Midbrain (tissue), 1 donor: ENCODE measurements around the gene USP31.
A peak's percentile ranks its signal among the peaks of the same experiment; 100 is the strongest.
"Not testable (repeated sequence)": the region's sequence is repeated elsewhere in the genome, so short reads cannot be mapped to it uniquely, and the experiment has no call there.

Experiments used
- DNase-seq: peaks from one replicate; lab custom pipeline; 2025; lab: John Stamatoyannopoulos, UW

Gene USP31

DNA sequence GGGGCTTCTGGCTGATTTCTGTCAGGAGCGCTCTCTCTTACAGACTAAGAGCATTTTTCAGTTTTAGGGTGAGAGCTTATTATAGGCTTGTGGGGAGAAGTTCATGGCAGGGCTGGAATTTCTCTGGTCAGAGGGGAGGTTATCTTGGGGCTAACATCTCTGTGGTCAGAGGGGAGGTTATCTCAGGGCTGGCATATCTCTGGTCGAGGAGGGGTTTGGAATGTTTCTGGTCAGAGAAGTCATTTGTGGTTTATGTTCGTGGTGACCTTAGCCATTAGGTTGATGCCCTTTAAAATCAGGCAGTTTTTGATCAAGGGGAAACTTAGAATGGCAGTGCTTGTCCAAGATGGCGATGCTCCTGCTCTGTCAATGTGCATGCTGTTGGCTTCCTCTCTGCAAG, 10.8 kb upstream of the USP31 start:
- no peak for DNase-seq

DNA sequence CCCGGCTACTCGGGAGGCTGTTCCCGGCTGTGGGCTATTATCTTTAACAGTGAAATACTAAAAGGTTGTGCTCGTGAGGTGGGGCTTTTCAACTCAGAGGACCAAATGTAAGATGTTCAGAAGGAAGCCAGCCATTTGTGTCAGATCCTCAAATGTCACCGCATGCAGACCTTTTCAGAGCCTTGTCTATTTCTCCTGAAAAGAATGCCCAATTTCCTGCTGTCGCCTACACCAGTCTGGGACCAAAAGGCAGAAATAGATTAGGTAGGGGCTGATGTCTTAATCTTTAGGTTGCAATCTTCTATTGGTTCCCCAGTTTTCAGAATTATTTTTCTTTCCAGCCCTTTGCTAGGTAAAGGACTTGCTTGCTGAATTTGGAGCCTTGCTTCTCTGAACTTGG, 8.9 kb upstream of the USP31 start:
- no peak for DNase-seq

GRCh38 chr16:23156946-23157460, 7.8 kb upstream of the USP31 start:
- DNase-seq: no peak

GRCh38 chr16:23156110-23156509, 6.9 kb upstream of the USP31 start:
- DNase-seq: no peak

GRCh38 chr16:23155445-23156049, 6.3 kb upstream of the USP31 start:
- no peak for DNase-seq

GRCh38 chr16:23152386-23153178, 3.3 kb upstream of the USP31 start:
- no peak for DNase-seq

DNA sequence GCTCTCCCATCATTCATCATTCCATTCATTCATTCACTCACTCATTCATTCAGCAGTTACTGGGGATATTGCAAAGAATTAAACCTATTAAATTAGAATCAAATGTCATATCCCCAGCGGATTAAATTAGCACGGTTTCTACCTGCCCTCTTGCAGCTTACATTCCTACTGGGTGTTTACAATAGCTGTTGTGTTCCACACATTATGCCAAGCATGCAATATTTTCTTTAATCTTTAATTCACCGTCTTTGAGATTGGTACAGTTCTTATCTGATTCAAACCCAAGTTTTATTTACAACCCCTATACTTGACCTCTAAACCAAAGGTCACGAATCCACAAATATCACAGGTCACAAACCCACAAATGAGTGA, 727 bp upstream of the USP31 start:
- DNase-seq: no peak

DNA sequence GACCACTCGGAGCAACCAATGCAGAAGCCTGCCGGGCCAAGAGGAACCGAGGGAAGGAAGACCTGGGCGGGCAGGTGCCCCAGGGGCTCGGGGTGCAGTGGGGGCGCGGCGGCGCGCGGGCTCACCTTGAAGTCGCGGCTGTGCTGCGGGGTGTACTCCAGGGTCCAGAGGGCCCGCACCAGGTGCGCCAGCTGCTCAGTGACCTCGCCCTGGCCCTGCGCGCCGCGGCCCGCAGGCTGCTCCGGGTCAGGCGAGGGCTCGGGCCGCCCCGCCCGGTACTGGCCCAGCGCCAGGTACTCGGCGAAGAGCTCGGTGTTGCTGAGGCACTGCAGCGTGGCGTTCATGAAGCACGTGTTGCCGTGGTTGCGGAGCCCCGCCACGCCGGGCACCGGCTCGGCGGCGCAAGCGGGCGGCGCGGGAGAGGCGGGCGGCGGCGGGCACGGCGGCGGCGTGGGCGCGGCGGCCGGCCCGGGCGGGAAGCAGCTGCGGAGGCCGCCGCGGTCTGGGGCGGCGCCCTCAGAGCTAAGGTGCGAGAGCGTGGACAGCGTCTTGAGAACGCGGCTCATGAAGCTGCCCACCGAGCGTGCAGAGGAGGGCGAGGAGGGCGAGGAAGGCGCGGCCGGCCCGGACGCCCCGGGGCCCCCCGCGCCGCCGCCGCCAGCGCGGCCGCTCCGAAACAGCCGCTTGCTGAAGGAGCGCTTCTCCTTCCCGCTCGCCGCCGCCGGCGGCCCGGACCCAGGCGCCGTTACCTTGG, 562 bp downstream of the USP31 start:
- peak; percentile 49 for DNase-seq

- DNase-seq: no peak
These were observed 1.1 kb downstream of the USP31 start for GRCh38 chr16:23148166-23148512.

- DNase-seq: no peak
These were observed 1.6 kb downstream of the USP31 start for GRCh38 chr16:23147666-23148065.

- DNase-seq: no peak
These were observed 2.2 kb downstream of the USP31 start for GRCh38 chr16:23146877-23147601.

DNA sequence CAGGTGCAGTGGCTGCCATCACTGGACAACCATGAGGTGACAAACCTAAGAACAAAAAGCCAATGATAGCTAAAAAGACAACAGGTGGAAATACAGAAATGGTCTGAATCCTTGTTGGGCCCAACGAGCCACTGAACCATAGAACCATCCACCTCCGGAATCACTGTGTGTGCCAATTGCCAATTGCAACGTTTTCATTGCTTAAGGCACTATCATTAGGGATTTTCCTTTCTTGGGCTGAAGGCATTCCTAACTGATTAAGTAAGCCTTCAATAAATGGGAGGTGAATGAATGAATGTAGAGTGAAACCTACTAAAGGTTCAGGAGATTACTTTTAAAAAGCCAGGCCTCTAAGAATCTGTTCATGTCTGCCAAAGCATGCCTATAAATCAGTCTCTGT, 3.6 kb downstream of the USP31 start:
- DNase-seq: no peak

DNA sequence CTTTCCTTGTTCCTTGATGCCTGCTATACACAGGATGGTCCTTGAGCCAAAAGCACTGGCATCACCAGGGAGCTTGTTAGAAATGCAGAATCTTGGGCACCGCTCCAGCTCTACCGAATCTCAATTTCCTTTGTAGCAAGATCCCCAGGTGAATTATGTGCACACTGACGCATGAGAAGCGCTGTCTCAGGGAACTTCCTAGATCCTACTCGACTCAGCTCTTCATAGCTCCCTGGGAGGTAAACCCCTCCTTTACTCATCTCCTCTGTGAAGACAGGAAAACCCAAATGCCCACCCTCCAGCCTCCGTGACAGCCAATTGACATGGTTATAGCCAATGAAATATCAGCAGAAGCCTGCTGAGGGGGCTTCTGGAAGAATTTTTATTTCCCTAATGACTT, 4.1 kb downstream of the USP31 start:
- no peak for DNase-seq

GRCh38 chr16:23144393-23144792, 4.9 kb downstream of the USP31 start:
- DNase-seq: not testable (repeated sequence)

DNA sequence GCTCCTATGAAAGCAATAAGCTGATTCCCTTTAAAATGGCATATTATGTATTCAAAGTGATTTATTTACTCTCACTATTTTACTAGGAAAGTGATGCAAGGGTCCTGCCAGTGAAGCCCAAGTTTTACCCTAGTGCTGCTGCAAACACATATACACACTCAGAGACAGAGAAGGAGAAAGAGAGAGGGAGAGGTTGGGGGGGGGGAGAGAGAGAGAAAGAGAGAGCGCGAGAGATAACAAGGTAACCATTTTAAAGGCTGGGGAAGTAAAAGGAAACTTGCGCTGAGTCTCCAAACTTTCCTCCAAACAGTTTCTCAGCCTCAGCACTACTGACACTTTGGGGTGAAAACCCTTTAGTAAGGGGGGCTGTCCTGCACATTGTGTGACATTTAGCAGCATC, 5.9 kb downstream of the USP31 start:
- no peak for DNase-seq

DNA sequence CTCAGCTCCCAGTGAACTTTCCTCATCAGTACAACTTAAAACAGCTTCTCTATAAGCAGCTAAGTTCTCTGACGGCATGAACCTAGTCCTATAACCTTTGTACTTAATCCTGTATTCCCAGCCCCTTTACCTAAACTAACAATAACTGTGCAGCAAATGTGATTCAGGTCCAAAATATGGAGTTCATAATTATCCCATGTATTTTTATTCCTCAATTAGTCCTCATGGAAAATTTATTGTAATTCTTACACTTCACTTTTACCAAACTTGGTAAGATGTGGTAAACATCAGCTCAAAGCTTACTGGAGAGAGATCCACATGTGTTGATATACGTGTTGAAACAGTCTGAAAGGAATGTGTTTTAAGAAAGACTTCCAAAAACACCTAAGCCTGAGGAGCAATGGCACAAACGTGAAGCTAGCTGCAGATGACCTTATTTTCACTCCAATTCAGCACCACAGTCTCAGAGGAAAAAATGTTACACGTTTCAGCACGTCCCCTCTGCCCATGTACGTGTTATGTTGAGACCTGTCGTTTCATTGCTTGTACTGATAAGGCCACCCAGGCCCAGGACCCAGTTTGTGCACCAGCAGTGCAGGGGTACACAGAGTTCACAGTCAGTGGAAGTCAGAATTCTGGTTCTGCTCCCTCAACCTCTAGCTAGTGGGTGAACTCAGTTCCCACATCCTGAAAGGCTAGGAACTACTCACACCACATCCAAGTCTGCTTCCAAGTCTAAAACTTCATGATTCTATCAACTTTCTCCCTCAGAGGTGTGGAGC, 7.1 kb downstream of the USP31 start:
- DNase-seq: no peak

GRCh38 chr16:23141500-23141899, 7.8 kb downstream of the USP31 start:
- DNase-seq: no peak

GRCh38 chr16:23141033-23141432, 8.2 kb downstream of the USP31 start:
- no peak for DNase-seq

GRCh38 chr16:23140107-23140506, 9.1 kb downstream of the USP31 start:
- no peak for DNase-seq

DNA sequence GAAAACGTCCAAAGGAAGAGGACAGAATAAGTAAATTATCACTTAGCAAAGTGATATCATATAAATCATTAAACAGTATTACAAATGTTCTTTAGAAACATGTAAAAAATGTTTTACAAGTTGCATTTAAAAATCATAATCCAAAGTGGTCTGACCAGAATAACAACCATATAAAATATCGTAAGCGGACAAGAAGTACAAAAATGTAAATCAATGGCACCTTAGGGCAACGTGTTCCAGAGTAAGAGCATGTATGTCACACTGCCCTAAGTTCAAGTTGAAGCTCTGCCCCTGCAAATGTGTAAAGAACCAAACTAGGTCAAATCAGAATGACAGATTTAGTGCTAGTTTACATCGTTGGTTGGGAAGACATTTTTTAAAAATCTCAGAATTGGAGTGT, 11.4 kb downstream of the USP31 start:
- no peak for DNase-seq

- no peak for DNase-seq
These were observed 12.0 kb downstream of the USP31 start for GRCh38 chr16:23137256-23137655.

DNA sequence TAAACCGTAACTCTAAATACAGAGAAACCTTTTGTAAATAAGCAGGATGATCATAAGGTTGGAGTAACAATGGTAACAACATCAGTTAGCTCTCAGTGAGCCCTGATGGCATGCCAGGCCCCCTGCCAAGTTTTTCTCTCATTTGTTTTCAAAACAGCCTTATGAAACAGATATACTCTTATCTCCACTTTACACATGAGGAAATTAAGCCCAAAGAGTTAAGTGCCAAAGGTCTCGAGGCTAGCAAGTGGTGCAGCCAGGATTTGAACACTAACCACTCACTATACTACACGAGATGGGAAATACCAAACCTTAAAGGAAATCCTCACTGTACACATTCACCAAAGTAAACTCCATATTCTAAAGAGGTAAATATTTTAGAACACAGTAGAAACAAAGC, 15.0 kb downstream of the USP31 start:
- DNase-seq: no peak
